C1 segment of cervical spinal cord (tissue), 14 donors: ENCODE data around the gene LTBP2.

Experiments
- DNase-seq, 14 donors: peaks; one replicate each; lab custom pipeline; 2025; lab: John Stamatoyannopoulos, UW

LTBP2 gene

GRCh38 chr14:74611650-74612349 is at the start of gene LTBP2:
Gene LTBP2, minus strand, starts transcription at chr14:74612237. Its CDS starts 293 bp downstream, at chr14:74611944.
- DNase-seq: no peak

- no peak for DNase-seq
Observed at GRCh38 chr14:74660863-74661262, 48.8 kb upstream of the LTBP2 start.

GRCh38 chr14:74660167-74660566 is 48.1 kb upstream of the LTBP2 start:
- DNase-seq: no peak

- no peak for DNase-seq
Observed at GRCh38 chr14:74658535-74659131, 46.6 kb upstream of the LTBP2 start.

GRCh38 chr14:74656964-74657363 is 44.9 kb upstream of the LTBP2 start:
- no peak for DNase-seq

GRCh38 chr14:74655599-74656395 is 43.8 kb upstream of the LTBP2 start:
- DNase-seq: no peak

- no peak for DNase-seq
Observed at GRCh38 chr14:74654931-74655330, 42.9 kb upstream of the LTBP2 start.

- DNase-seq: peak in 7 of 14 donors; percentile 4 to 35 (median 11)
Observed at GRCh38 chr14:74653386-74654138, 41.5 kb upstream of the LTBP2 start.

GRCh38 chr14:74652541-74652940 is 40.5 kb upstream of the LTBP2 start:
- no peak for DNase-seq

GRCh38 chr14:74650927-74651686 is 39.1 kb upstream of the LTBP2 start:
- DNase-seq: no peak

GRCh38 chr14:74649673-74650072 is 37.6 kb upstream of the LTBP2 start:
- no peak for DNase-seq

- no peak for DNase-seq
Observed at GRCh38 chr14:74649167-74649566, 37.1 kb upstream of the LTBP2 start.

GRCh38 chr14:74648601-74649000 is 36.6 kb upstream of the LTBP2 start:
- DNase-seq: no peak

GRCh38 chr14:74647678-74648461 is 35.8 kb upstream of the LTBP2 start:
- DNase-seq: peak in 3 of 14 donors; percentile 14 to 43 (median 17)

GRCh38 chr14:74647061-74647677 is 35.1 kb upstream of the LTBP2 start:
- no peak for DNase-seq

GRCh38 chr14:74645756-74646470 is 33.9 kb upstream of the LTBP2 start:
- no peak for DNase-seq

GRCh38 chr14:74645244-74645643 is 33.2 kb upstream of the LTBP2 start:
- no peak for DNase-seq

- DNase-seq: no peak
Observed at GRCh38 chr14:74641601-74642391, 29.8 kb upstream of the LTBP2 start.
